ENCODE measurements around the gene C1orf210. TPM values are rescaled to one million over a fixed set of nuclear protein-coding genes. Genes with fewer than 3 reads are reported as not detected.

Gene C1orf210
- total RNA-seq, 6 donors from 2014 or later = 12.5 to 38.3 (median 27.1) TPM

- no peaks in the 10 kb centered on the region for H3K27me3 ChIP-seq
- H3K27ac ChIP-seq = peak overlapping the region in 3 of 4 donors; percentile 73 to 80 (median 73)
- no peak for ATAC-seq (ENCODE audit: low FRiP score in 2 of 2)
- no peaks in the 10 kb centered on the region for H3K9me3 ChIP-seq
- no peak overlapping the region for H3K4me3 ChIP-seq
- H3K4me1 ChIP-seq = peaks cover 12 to 48% (median 32%) of the 10 kb centered on the region in 4 donors
- no peaks in the 10 kb centered on the region for H3K36me3 ChIP-seq
- TF ChIP-seq POLR2A (IDR thresholded peaks at IDR 0.05) (no peak), EP300 (IDR thresholded peaks at IDR 0.05) (no peak), POLR2AphosphoS5 (IDR thresholded peaks at IDR 0.05) (no peak), CTCF (IDR thresholded peaks at IDR 0.05) (no peak)
- no peak for DNase-seq
- WGBS, 2 donors = 86% methylated on average over 6 to 7 of the region's 7 CpGs
Observed at GRCh38 chr1:43293896-43294760, 8.7 kb upstream of the C1orf210 start.

- no peak overlapping the region for H3K4me3 ChIP-seq
- H3K4me1 ChIP-seq = peaks cover 12 to 46% (median 32%) of the 10 kb centered on the region in 4 donors
- DNase-seq = no peak
- ATAC-seq (ENCODE audit: low FRiP score in 2 of 2) = no peak
- H3K9me3 ChIP-seq = no peaks in the 10 kb centered on the region
- no peak for TF ChIP-seq POLR2AphosphoS5 (IDR thresholded peaks at IDR 0.05)
- TF ChIP-seq POLR2A (IDR thresholded peaks at IDR 0.05) = no peak
- no peak for TF ChIP-seq CTCF (IDR thresholded peaks at IDR 0.05)
- no peak for TF ChIP-seq EP300 (IDR thresholded peaks at IDR 0.05)
- no peaks in the 10 kb centered on the region for H3K36me3 ChIP-seq
- H3K27me3 ChIP-seq = no peaks in the 10 kb centered on the region
- peak overlapping the region in 3 of 4 donors; percentile 3 to 58 (median 54) for H3K27ac ChIP-seq
- 90 to 94% methylated on average over 2 of the region's 2 CpGs for WGBS, 2 donors
Observed at GRCh38 chr1:43293176-43293575, 7.8 kb upstream of the C1orf210 start.

- H3K36me3 ChIP-seq = no peaks in the 10 kb centered on the region
- H3K4me1 ChIP-seq = peaks cover 12 to 46% (median 32%) of the 10 kb centered on the region in 4 donors
- H3K4me3 ChIP-seq = no peak overlapping the region
- DNase-seq (no peak), ATAC-seq (ENCODE audit: low FRiP score in 2 of 2) (no peak)
- no peak for TF ChIP-seq POLR2AphosphoS5 (IDR thresholded peaks at IDR 0.05)
- TF ChIP-seq POLR2A (IDR thresholded peaks at IDR 0.05) = no peak
- TF ChIP-seq EP300 (IDR thresholded peaks at IDR 0.05) = no peak
- no peak for TF ChIP-seq CTCF (IDR thresholded peaks at IDR 0.05)
- H3K27me3 ChIP-seq = no peaks in the 10 kb centered on the region
- peak overlapping the region in 2 of 4 donors; percentile 3 to 58 for H3K27ac ChIP-seq
- no peaks in the 10 kb centered on the region for H3K9me3 ChIP-seq
- 72 to 76% methylated on average over 5 of the region's 5 CpGs for WGBS, 2 donors
Observed at GRCh38 chr1:43292679-43293078, 7.3 kb upstream of the C1orf210 start.

- Histone ChIP-seq H3K36me3 (no peaks in the 10 kb centered on the region), H3K27me3 (no peaks in the 10 kb centered on the region), H3K27ac (no peak overlapping the region), H3K4me1 (peaks cover 12 to 46% (median 30%) of the 10 kb centered on the region in 4 donors), H3K9me3 (no peaks in the 10 kb centered on the region), H3K4me3 (no peak overlapping the region)
- TF ChIP-seq EP300 (IDR thresholded peaks at IDR 0.05) = no peak
- DNase-seq (no peak), ATAC-seq (ENCODE audit: low FRiP score in 2 of 2) (no peak)
- WGBS, 2 donors = 78 to 93% methylated on average over 7 of the region's 7 CpGs
Observed at GRCh38 chr1:43292216-43292615, 6.8 kb upstream of the C1orf210 start.

- TF ChIP-seq EP300 (IDR thresholded peaks at IDR 0.05) (no peak), POLR2AphosphoS5 (IDR thresholded peaks at IDR 0.05) (no peak), POLR2A (IDR thresholded peaks at IDR 0.05) (no peak), CTCF (IDR thresholded peaks at IDR 0.05) (no peak)
- Histone ChIP-seq H3K36me3 (no peaks in the 10 kb centered on the region), H3K4me3 (no peak overlapping the region), H3K27ac (no peak overlapping the region), H3K27me3 (no peaks in the 10 kb centered on the region), H3K9me3 (no peaks in the 10 kb centered on the region), H3K4me1 (peaks cover 0 to 14% (median 4%) of the 10 kb centered on the region in 4 donors)
- DNase-seq (no peak), ATAC-seq (ENCODE audit: low FRiP score in 2 of 2) (no peak)
- 77 to 80% methylated on average over 12 of the region's 12 CpGs for WGBS, 2 donors
Observed at GRCh38 chr1:43288785-43289706, 3.7 kb upstream of the C1orf210 start.
